Stimulated activated CD4-positive, alpha-beta T cell treated with anti-CD3 and anti-CD28 coated beads, Interleukin-2, amount 100 ng/mL, for 24 hours (primary cell): ENCODE measurements around the gene KHDRBS2.
"Not testable (repeated sequence)": the region's sequence is repeated elsewhere in the genome, so short reads cannot be mapped to it uniquely, and the experiment has no call there.

Experiments used
- DNase-seq, 2 donors: peaks; one replicate each; pipeline ENCODE4 v3.0.0-alpha.2; 2020

KHDRBS2 gene

DNA sequence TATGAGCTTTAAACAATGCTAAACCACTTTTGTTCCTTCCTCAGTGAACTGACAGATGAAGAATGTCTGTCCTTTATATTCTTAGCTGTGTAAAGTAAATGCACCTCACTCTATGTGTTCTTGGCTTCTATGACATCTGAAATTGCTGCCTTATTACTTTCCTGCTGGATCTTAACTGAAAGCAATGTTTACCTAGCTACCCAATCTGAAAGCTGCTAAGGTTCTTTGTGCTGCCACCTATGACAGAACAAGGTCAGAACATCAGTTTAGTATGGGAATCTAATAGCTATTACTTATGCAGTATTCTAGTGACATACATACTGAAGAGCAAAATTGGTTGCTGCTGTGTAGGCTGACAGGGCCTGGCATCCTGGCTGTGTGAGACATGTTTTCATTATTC, 444.1 kb downstream of the KHDRBS2 start:
- DNase-seq, result no peak

DNA sequence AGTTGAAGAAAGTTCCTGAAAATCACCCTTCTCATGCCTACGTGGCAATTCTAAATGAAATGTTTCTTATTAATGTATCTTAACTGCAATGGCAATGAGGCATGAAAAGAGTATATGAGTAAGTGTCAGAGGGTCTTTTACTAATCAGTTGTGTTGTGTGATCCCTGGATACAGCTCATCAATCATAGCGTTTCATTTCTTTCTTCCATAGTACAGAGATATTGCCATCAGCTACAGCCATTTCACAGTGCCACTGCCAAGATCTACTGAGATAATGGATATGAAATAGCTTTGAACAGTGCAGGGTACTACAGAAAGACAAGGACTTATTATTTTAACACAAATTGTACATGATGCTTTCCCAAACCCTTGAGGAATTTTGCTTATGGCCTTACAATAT, 450.8 kb downstream of the KHDRBS2 start:
- DNase-seq, result no peak

DNA sequence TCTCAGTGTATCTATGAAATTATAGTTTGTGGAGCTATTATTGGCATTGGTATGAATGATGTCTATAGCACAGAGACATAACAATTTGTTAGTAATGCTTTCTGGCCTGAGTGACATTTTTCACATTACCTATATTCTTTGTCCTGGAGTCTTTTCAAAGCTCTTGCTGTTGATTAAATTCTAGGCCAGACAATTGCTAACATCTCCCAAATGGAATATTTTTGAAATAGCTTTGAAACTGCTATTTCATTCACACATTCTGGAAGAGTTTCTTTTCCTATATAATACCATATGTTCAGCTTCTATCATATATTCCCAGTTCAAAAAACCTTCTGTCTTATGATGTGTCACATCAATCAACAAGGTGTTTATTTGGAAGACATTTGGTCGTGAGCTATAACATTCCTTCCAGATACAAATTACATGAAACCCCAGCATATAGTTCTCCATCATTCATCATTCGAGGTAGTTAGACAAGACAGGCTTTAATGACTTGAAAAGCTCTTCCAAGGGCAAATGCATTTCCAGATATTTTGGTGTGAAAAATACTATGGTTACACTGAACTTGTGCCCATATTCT, 452.8 kb downstream of the KHDRBS2 start:
- DNase-seq, result no peak

DNA sequence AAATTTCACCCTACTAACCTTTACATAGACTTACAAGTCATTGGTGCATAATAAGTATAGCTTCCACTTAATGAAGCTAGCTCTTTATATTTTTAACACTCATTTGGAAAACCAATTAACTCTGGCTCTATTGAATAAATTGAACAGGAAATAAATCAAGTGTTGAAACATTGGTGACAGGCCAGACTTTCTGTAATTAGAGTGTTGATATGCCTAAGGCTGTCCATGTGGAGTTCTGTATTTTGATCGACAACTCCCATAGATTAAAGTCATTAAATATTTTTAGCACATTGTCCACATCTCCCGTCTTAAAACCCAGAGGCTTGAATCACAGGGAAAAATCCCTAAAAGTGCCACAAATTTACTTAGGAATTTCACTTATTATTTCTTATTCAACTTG, 468.3 kb downstream of the KHDRBS2 start:
- DNase-seq, result no peak

DNA sequence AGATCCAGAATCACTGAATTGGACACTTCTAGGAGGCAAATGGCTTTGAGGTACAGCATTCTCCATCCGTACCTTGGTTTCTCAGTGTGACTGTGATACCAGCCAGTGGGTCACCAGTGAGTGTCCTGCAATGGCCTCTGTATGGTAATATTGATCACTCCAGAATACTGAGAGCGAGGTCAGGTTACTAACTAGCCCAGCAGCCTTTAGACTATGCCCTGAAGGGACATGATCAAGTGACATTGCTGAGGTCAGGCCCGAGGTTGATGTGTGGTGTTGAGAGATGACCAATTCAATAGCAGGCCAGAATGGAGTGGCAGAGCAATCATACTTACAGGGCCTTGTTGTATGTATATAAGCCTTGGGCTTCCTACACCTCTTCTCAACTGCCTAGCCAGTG, 476.0 kb downstream of the KHDRBS2 start:
- no peak for DNase-seq

DNA sequence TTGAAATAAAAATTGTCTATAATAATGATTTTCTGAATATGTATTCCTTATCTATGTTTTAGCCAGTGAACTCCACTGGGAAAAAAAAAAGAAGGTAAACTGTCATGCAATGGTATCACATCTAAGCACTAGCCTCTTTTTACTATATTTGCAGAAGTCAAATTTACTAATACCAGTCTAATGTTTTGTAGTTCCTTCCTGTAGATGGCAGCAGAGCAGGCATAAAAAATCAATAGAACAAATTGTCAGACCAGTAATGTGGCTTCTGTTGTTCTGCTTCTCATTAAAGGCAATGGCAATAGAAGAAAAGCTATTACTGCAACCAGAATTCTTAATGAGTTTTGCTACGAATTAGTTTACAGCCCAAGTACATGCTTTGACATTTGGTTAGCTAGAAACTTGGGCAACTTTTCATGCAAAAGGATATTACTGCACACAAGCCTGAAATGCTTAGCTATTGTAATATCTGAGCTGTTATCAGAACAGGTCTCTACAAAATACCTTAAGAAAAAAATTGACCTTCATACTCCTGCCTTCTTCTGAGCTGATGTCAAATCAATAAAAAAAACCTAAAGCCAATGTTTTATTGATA, 476.9 kb downstream of the KHDRBS2 start:
- DNase-seq, result no peak

DNA sequence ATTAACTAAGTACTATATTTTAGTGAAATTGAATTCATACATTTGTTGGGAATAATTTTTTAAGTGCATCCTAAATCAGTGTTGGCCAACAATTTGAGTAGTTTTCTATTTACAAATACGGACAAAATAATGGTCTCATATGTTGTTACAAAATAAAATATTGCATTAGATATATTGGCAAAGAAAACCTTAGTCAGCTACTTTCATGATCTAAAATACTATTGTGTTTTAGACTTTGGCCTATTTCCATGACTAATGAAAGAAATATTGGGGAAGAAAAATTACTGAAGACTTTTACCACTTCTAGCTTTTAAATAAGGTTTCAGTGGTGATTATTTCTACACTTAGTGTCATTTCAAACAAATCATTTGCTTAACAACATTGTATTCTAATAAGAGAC, 498.0 kb downstream of the KHDRBS2 start:
- DNase-seq, result no peak

DNA sequence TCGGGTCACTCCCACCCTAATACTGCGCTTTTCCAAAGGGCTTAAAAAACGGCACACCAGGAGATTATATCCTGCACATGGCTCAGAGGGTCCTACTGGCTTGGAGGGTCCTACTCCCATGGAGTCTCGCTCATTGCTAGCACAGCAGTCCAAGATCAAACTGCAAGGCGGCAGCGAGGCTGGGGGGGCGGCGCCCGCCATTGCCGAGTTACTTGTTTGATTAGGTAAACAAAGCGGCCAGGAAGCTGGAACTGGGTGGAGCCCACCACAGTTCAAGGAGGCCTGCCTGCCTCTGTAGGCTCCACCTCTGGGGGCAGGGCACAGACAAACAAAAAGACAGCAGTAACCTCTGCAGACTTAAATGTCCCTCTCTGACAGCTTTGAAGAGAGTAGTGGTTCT, 516.6 kb downstream of the KHDRBS2 start:
- DNase-seq, result not testable (repeated sequence)

DNA sequence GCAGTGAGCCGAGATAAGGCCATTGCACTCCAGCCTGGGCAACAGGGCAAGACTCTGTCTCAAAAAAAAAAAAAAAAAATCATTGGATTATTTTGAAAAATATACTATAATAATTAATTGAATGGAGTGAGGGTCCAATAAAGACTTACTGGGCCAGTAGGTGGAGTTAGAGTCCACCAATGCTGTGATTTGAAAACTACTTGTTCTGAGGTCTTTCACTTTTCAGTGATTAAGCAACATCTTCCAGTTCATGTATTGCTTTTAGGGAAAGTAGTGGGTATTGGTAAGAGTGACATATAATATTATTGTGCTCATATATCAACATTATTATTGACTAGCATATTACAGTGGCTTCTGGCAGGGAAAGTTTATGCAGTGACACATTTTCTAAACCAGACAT, 530.3 kb downstream of the KHDRBS2 start:
- no peak for DNase-seq

DNA sequence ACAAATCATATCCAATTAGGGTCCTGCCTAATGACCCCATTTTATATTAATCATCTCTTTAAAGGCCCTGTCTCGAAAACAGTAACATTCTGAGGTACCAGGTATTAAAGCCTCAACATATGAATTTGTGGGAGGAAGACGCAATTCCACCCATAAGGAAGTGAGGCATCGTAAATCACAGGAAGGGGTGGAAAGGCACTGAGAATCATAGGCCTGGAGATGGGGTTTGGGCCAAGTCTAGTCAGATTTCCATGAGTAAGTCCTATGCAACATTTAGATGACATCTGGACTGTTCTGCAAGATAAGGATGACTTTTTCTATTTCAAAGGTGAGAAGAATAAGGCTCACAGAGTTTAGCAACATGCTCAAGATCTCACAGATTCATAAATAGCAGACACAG, 534.0 kb downstream of the KHDRBS2 start:
- DNase-seq, result no peak

DNA sequence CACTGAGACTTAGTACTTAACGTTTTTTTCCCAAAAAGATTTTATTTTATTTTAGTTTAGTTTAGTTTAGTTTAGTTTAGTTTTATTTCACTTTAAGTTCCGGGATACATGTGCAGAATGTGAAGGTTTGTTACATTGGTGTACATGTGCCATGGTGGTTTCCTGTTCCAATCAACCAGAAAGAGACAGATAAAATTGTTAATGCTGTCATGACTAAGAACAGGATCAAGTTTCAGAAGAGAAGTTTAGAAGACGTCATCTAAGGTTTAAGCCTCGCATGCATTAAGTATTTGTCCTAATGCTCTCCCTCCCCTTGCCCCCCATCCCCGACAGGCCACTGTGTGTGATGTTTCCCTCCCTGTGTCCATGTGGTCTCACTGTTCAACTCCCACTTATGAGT, 540.0 kb downstream of the KHDRBS2 start:
- DNase-seq, result no peak

DNA sequence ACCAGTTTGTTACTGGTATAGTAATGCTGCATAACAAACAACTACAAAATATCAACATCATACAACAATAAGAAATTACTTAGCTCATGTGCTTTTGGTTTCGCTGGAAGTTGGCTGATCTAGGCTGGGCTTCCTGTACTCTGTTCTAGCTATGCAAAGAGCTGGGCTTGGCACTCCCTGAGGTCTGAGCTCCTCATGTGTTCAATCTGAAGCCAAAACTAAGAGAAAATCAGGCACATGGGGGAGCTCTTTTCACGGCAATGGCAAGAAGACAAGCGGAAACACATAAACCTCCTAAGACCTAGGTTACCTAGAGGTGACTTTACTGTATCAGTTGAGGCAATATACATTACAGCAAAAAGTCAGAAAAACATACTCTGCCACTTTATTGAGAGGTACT, 574.2 kb downstream of the KHDRBS2 start:
- DNase-seq, result no peak

DNA sequence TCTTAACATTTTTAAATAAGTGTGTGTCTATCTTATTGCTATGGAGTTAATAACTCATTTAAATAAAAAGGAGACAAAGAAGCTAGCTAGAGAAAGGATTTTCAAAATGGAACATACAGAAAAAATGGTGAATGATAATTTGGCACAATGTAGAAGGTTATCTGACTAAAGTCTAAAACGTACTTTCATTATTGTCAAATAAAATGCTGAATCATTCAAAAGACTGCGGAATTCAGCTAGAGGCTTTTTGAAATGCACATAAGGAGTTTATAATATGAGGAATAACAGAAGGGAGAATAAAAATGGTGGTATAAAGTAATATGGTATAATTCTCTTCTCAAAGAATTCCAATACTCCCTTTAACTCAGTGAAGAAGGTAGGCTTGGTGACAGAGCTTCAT, 597.9 kb downstream of the KHDRBS2 start:
- DNase-seq, result no peak

DNA sequence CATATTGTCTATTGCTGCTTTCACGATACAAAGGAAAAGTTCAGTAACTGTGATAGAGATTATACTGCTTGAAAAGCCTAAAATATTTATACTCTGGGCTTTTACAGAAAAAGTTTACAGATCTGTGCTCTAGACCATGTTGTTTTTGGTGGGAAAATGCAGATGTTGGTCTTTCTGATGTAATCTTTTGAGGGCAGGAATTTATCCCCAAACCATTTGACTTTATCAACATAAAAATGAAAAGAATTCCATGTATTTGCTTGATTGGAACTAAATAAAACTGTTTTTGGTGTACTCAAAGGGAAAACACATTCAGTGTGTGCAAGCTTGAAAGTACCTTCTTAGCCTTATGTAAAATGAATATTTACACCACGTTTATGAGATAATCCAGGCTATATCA, 603.5 kb downstream of the KHDRBS2 start:
- no peak for DNase-seq

DNA sequence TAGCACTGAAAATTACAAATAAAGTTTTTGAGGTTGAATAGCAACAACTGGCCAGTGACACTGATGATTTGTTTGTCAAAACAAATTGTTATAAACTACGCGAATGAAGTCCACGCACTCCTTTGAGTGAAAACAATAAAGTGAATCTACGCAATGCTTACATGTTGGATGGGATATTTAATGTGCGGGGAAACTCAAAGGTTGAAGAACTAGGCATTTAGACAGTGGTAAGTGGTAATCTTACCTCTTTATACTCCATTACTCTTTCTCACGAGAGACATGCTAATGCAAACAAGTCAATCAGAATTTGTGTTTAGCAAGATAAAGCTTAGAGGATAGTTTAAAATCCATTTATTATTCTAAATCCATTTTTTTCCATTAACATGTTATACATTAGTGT, 606.4 kb downstream of the KHDRBS2 start:
- DNase-seq, result no peak

DNA sequence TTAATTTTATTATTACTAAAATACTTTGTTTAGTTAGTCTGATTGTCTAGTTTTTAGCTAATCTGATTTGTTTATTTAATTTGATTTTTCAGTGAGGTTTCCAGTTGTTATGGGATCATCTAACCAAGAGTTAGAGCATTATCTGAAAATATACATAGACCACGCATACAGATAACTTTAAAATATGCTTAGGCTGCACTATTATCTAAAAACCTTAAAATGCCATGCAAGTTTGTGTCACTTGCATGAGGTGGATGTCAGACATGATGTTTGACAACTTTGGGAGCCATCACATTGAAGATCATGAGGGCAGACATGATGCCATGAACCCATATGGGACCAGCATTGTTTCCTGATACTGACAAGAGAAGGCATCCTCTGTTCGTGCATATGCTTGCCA, 610.3 kb downstream of the KHDRBS2 start:
- no peak for DNase-seq

DNA sequence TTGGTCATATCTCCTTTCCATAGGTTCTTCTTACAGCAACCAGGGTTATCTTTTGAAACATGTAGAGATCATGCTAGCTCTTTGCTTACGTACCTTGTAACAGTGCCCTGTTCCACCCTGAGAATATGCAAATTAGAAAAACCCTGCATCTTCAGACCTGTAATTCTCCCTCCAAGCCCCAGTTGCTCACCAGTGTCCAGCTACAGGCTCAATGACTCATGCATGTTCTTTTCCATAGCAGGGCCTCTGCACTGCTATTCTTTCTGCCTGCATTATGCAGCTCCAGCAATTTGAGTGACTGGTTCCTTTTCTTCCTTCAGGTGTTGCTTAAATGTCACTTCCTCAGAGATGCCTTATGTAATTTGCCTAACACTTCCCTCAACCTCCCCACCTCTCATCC, 636.2 kb downstream of the KHDRBS2 start:
- DNase-seq, result no peak

DNA sequence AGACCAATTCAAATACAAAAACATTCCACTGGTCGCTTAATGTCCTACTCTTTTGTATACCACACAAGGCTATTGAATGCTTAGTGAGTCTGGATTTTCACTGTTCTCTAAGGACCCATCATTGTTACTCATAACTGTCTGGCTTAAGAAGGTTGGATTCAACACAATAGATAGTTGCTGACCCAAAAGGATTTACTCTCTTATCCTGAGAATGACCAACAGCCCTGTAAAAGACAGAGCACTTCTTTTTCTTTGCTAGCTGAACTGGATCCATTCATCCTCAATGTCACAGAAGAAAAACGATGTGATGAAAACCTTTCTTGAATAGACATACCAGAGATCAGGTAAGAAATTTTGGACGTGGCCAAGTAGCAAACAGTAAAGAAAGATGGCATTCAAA, 645.6 kb downstream of the KHDRBS2 start:
- no peak for DNase-seq
